Endothelial cell of umbilical vein (primary cell): ENCODE data around the gene ADAMTS17. TPM values are rescaled to one million over a fixed set of nuclear protein-coding genes. Genes with fewer than 3 reads are reported as not detected.

ENCODE experiments used
- BruUV-seq: library from RNA; stranded (reverse); fragments of 400-500 nt; replicated peaks from 2 replicates; lab custom pipeline; 2021; lab: Mats Ljungman, UMichigan
- CTCF ChIA-PET: fragments of 300-600, 350-600 bp; sonication (Branson Sonifier 250); formaldehyde crosslinking; loops from one replicate; lab custom pipeline; 2021; ENCODE audit warnings: antibody characterized with exemption, inconsistent platforms; lab: Charles Lee
- POLR2A ChIA-PET: fragments of 300-600, 350-600 bp; sonication (Branson Sonifier 250); formaldehyde crosslinking; loops from one replicate; lab custom pipeline; 2021; ENCODE audit warnings: antibody characterized with exemption, inconsistent platforms; lab: Charles Lee
- DNase-seq: peaks from one replicate; pipeline ENCODE4 v3.0.0-alpha.2; 2011; ENCODE audit warnings: low read depth, low spot score
- FAIRE-seq: peaks from 2 replicates; lab custom pipeline; 2011; peaks lifted over from hg19 to GRCh38; lab: Jason Lieb, UNC
- H2AFZ ChIP-seq: 2 replicates; pipeline ENCODE4 v1.6.0; 2012; ENCODE audit warnings: low read depth, low read length, control low read depth, inconsistent platforms
- H3K27ac ChIP-seq: 2 replicates; pipeline ENCODE4 v1.5.1; 2011; ENCODE audit warnings: low read depth, mild to moderate bottlenecking, control low read depth, low read length, moderate library complexity; ENCODE audit not compliant: insufficient read depth
- H3K27me3 ChIP-seq, 2 experiments: 2 replicates each; pipeline versions ENCODE4 v1.6.0 to v1.6.1; 2011; ENCODE audit warnings: low read length in 2 of 2, mixed read lengths in 1 of 2; ENCODE audit not compliant: control insufficient read depth in 2 of 2, insufficient read depth in 2 of 2
- H3K36me3 ChIP-seq, 2 experiments: 2 replicates in 1 of 2; 3 replicates in 1 of 2; pipeline ENCODE4 v1.5.1; 2011; ENCODE audit warnings: low read length in 2 of 2, mild to moderate bottlenecking in 1 of 2, moderate library complexity in 1 of 2; ENCODE audit not compliant: control insufficient read depth in 2 of 2, insufficient read depth in 2 of 2; ENCODE audit errors: extremely low read depth in 1 of 2
- H3K4me1 ChIP-seq: 3 replicates; pipeline ENCODE4 v1.5.1; 2011; ENCODE audit warnings: mild to moderate bottlenecking, low read length; ENCODE audit not compliant: control insufficient read depth, insufficient read depth; ENCODE audit errors: extremely low read depth
- H3K4me2 ChIP-seq: 2 replicates; pipeline ENCODE4 v1.6.1; 2011; ENCODE audit warnings: low read length, control low read depth, mixed read lengths; ENCODE audit not compliant: insufficient read depth
- H3K4me3 ChIP-seq, 3 experiments: fragments of 200-600 bp in 1 of 3; sonication (generic), shearing (Covaris generic) in 1 of 3; replicated peaks in 1 of 3; 2 replicates each; pipeline ENCODE4 v1.5.1; 2011 to 2016; ENCODE audit warnings: control low read depth in 3 of 3, low read length in 3 of 3, mild to moderate bottlenecking in 2 of 3, inconsistent platforms in 1 of 3, low read depth in 1 of 3, moderate library complexity in 1 of 3; ENCODE audit not compliant: insufficient read depth in 1 of 3
- H3K79me2 ChIP-seq: 2 replicates; pipeline ENCODE4 v1.6.0; 2012; ENCODE audit warnings: low read length, inconsistent platforms; ENCODE audit not compliant: control insufficient read depth, insufficient read depth
- H3K9ac ChIP-seq: replicated peaks from 2 replicates; pipeline ENCODE3; 2011; ENCODE audit warnings: low read length, control low read depth; ENCODE audit not compliant: insufficient read depth; ENCODE audit errors: extremely low read depth
- H3K9me1 ChIP-seq: replicated peaks from 3 replicates; pipeline ENCODE4 v1.6.0; 2011; ENCODE audit warnings: mild to moderate bottlenecking, low read length; ENCODE audit not compliant: control insufficient read depth, insufficient read depth; ENCODE audit errors: extremely low read depth
- H3K9me3 ChIP-seq: replicated peaks from 2 replicates; pipeline ENCODE4 v1.5.1; 2012; ENCODE audit warnings: low read length, inconsistent platforms; ENCODE audit not compliant: control insufficient read depth, insufficient read depth
- H4K20me1 ChIP-seq: replicated peaks from 2 replicates; pipeline ENCODE3; 2011; ENCODE audit warnings: mild to moderate bottlenecking, low read length; ENCODE audit not compliant: control insufficient read depth, insufficient read depth; ENCODE audit errors: extremely low read depth
- EZH2 ChIP-seq: IDR thresholded peaks from 2 replicates; pipeline ENCODE4 v1.6.1; 2012; ENCODE audit warnings: borderline replicate concordance, low read depth, mild to moderate bottlenecking, moderate library complexity, low read length, inconsistent platforms; ENCODE audit not compliant: severe bottlenecking
- FOS ChIP-seq: IDR thresholded peaks from 2 replicates; pipeline ENCODE4 v1.6.1; 2011; ENCODE audit warnings: mild to moderate bottlenecking, low read length, moderate library complexity, borderline replicate concordance; ENCODE audit not compliant: insufficient read depth
- GATA2 ChIP-seq: IDR thresholded peaks from 2 replicates; pipeline ENCODE4 v1.7.0; 2011; ENCODE audit warnings: low read depth, mild to moderate bottlenecking, moderate library complexity, mixed read lengths, low read length; ENCODE audit not compliant: insufficient read length, insufficient read depth
- JUN ChIP-seq: IDR thresholded peaks from 2 replicates; pipeline ENCODE4 v1.6.1; 2011; ENCODE audit warnings: borderline replicate concordance, low read depth; ENCODE audit not compliant: insufficient read length, insufficient read depth
- MYC ChIP-seq: IDR thresholded peaks from one replicate; pipeline ENCODE4 v1.6.1; 2011; ENCODE audit warnings: mild to moderate bottlenecking, low read depth, low read length
- POLR2A ChIP-seq: IDR thresholded peaks from 2 replicates; pipeline ENCODE4 v1.6.1; 2012; ENCODE audit warnings: low read depth, mild to moderate bottlenecking, control low read depth, low read length
- POLR2AphosphoS5 ChIP-seq: IDR thresholded peaks from 2 replicates; pipeline ENCODE4 v1.6.1; 2012; ENCODE audit warnings: low read depth, mild to moderate bottlenecking, control low read depth, low read length, moderate library complexity; ENCODE audit not compliant: insufficient read depth
- dilution Hi-C: fragments of 300-500 bp; cut with MboI; formaldehyde crosslinking; loops from one replicate; pipeline ENCODE4 v1.15.0; 2019; ENCODE audit warnings: low sequenced_read_pairs; ENCODE audit not compliant: extremely low pct_ligation_motif_present
- intact Hi-C: fragments of 100-400 bp; cut with micrococcal nuclease; formaldehyde crosslinking; loops from one replicate; pipeline ENCODE4 v1.10.0; 2022
- polyA plus RNA-seq, 4 experiments: library from polyadenylated mRNA; depleted of rRNA in 3 of 4; stranded (reverse) in 3 of 4; unstranded in 1 of 4; fragments of >200 nt; gene quantifications; 2 replicates each; pipeline versions ENCODE4 v1.2.1 to v1.2.3, GENCODE V29; 2011 to 2012; ENCODE audit warnings: missing spikeins in 1 of 4
- total RNA-seq: library from RNA; stranded (reverse); gene quantifications from 2 replicates; pipeline ENCODE4 v1.2.3, GENCODE V29; 2021
- TF ChIP-seq, protein P1 (sequence below), 2 donors: IDR thresholded peaks; 1 replicate in 1 of 2; 2 replicates in 1 of 2; pipeline ENCODE4 v1.5.1; 2011; ENCODE audit warnings: low read length in 2 of 2, mild to moderate bottlenecking in 2 of 2, moderate library complexity in 2 of 2, control low read depth in 1 of 2, inconsistent platforms in 1 of 2, low read depth in 1 of 2; ENCODE audit not compliant: insufficient read depth in 1 of 2; ENCODE audit errors: extremely low read depth in 1 of 2
- TF ChIP-seq, protein P2 (sequence below): IDR thresholded peaks from 2 replicates; pipeline ENCODE4 v1.6.1; 2011; ENCODE audit not compliant: insufficient read depth, insufficient read length

The ADAMTS17 gene
- total and polyA plus RNA-seq, 2 donors (not counting 3 experiments of a cell fraction or from before 2014, with no cell fraction given), result 0.12 TPM; not detected in 1

DNA sequence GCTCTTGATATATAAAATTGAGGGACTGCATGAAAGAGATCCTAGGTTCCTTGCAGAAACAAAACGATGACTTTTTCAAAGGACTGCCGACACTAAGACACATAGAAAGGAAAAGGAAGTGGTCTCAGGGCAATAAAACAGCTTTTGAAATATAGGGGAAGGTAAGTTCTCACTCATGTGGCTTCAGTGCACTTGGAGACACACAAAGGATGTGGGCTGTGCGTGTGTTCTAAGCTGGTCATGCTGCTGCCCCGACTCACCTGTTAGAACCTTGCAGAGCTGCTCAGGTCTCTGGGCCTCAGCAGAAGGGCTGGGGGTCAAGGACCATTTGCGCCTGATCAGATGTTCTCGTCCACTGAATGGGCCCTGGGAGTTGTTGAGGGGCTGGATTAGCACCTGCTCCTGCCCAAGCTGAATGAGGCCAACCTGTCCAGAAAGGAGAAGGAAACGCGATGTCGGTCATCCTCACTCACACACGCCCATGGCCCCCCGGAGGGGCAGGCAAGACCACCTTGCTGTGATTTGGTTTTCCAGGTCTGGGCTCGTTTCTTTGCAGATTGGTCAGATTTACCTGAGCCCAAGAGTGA lies 11.1 kb downstream of the ADAMTS17 start:
- no peak overlapping the region for H2AFZ ChIP-seq
- ChIA-PET POLR2A (no interaction called here), CTCF (interaction anchor here (1.3 kb wide), 1 partner anchor 19 kb away, joined by 3 read pairs; no protein-coding TSS in a partner anchor)
- H3K9me3 ChIP-seq, result no peaks in the 10 kb centered on the region
- H3K4me2 ChIP-seq, result no peak overlapping the region
- no peaks in the 10 kb centered on the region for H4K20me1 ChIP-seq
- H3K79me2 ChIP-seq, result no peaks in the 10 kb centered on the region
- no peak overlapping the region for H3K9ac ChIP-seq
- no TSS peak for BruUV-seq
- TF ChIP-seq JUN, result no peak
- no peak for TF ChIP-seq POLR2AphosphoS5
- no peak for TF ChIP-seq MYC
- no peak for TF ChIP-seq EZH2
- TF ChIP-seq, protein P1, sequence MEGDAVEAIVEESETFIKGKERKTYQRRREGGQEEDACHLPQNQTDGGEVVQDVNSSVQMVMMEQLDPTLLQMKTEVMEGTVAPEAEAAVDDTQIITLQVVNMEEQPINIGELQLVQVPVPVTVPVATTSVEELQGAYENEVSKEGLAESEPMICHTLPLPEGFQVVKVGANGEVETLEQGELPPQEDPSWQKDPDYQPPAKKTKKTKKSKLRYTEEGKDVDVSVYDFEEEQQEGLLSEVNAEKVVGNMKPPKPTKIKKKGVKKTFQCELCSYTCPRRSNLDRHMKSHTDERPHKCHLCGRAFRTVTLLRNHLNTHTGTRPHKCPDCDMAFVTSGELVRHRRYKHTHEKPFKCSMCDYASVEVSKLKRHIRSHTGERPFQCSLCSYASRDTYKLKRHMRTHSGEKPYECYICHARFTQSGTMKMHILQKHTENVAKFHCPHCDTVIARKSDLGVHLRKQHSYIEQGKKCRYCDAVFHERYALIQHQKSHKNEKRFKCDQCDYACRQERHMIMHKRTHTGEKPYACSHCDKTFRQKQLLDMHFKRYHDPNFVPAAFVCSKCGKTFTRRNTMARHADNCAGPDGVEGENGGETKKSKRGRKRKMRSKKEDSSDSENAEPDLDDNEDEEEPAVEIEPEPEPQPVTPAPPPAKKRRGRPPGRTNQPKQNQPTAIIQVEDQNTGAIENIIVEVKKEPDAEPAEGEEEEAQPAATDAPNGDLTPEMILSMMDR (IDR thresholded peaks at IDR 0.05; ENCODE audit: extremely low read depth in 1 of 2, insufficient read depth in 1 of 2, low read depth in 1 of 2, low read length in 2 of 2), result no peak
- TF ChIP-seq FOS, result no peak
- TF ChIP-seq, protein P2, sequence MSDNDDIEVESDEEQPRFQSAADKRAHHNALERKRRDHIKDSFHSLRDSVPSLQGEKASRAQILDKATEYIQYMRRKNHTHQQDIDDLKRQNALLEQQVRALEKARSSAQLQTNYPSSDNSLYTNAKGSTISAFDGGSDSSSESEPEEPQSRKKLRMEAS, result no peak
- TF ChIP-seq POLR2A, result no peak
- no peak for TF ChIP-seq GATA2
- FAIRE-seq (no peak), DNase-seq (no peak)
- H3K36me3 ChIP-seq, result no peaks in the 10 kb centered on the region
- H3K27me3 ChIP-seq, result no peaks in the 10 kb centered on the region
- intact Hi-C loops, result no loop called here
- no peaks in the 10 kb centered on the region for H3K4me1 ChIP-seq
- dilution Hi-C loops, result no loop called here
- H3K27ac ChIP-seq, result no peak overlapping the region
- no peaks in the 10 kb centered on the region for H3K9me1 ChIP-seq
- no peak overlapping the region for H3K4me3 ChIP-seq
